Testis (tissue), 2 donors: ENCODE data around the gene NCBP3.

Source experiments
- CTCF ChIP-seq, 3 experiments: fragments of 450-650 bp in 2 of 3; fragments of 200-600 bp in 1 of 3; sonication (generic) in 1 of 3; IDR thresholded peaks; one replicate each; pipeline ENCODE4 v1.5.1; 2016 to 2019; ENCODE audit warnings: antibody characterized with exemption in 3 of 3, mild to moderate bottlenecking in 2 of 3, moderate library complexity in 1 of 3
- POLR2A ChIP-seq: fragments of 450-650 bp; IDR thresholded peaks from one replicate; pipeline ENCODE4 v1.6.1; 2017; ENCODE audit warnings: antibody characterized with exemption, mild to moderate bottlenecking, moderate library complexity

DNA sequence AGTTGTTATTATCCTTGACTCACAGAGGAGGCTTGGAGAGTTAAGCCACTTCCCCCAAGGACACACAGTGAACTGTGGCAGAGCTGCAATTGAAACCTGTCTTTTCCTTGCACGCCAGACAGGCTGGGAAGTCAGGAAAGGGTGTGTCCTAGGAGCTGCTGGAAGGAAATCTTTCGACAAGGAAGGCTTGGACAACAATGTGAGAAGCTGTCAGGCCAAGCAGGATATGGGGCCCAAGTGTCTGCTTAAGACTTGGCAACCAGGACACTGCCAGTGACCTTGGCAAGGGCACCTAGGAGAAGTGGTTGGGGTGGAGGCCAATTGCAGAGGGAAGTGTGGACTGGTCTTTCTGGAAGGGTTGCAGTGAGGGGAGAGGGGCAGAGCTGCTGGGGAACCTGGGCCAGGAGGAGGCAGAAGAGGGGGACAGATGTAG is 48.9 kb upstream of the NCBP3 start:
- TF ChIP-seq CTCF (IDR thresholded peaks at IDR 0.05) = no peak
- TF ChIP-seq POLR2A = no peak
